Measurements from ENCODE around the gene MTA3.

MTA3 gene

DNA sequence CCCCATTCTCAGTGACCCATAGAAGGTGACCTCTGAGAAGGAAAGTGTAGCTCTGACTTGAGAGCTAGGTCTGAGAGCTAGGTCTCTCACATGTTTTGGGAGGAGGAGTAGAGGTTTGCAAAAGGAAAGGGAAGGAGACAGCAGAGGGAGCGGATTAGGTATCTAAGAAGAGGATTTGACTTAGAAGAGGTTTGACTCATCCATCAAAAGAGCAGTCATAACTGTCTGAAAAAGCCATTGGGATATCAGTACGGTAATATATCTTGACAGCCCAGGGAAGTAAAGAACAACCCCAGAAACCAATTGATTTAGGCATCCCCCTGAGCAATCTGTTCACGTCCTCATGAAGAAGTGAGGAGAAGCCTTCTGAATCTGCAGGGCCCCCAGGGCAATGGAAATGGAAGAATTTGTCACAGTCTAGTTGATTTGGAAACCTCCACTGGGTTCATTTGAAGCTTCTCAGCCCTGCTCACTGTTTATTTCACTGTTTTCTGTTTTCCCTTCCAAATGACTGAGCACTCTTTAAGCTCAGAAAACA is 176.2 kb downstream of the MTA3 start:
- ChIA-PET CTCF (no interaction called here), POLR2A (ENCODE audit: low non-redundant PET) (no interaction called here)
- TF ChIP-seq, protein P1, sequence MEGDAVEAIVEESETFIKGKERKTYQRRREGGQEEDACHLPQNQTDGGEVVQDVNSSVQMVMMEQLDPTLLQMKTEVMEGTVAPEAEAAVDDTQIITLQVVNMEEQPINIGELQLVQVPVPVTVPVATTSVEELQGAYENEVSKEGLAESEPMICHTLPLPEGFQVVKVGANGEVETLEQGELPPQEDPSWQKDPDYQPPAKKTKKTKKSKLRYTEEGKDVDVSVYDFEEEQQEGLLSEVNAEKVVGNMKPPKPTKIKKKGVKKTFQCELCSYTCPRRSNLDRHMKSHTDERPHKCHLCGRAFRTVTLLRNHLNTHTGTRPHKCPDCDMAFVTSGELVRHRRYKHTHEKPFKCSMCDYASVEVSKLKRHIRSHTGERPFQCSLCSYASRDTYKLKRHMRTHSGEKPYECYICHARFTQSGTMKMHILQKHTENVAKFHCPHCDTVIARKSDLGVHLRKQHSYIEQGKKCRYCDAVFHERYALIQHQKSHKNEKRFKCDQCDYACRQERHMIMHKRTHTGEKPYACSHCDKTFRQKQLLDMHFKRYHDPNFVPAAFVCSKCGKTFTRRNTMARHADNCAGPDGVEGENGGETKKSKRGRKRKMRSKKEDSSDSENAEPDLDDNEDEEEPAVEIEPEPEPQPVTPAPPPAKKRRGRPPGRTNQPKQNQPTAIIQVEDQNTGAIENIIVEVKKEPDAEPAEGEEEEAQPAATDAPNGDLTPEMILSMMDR (conservative IDR thresholded peaks at IDR 0.05; ENCODE audit: low read depth) = no peak
- DNase-seq (ENCODE audit: low spot score) = no peak
- no peak overlapping the region for H3K27ac ChIP-seq

DNA sequence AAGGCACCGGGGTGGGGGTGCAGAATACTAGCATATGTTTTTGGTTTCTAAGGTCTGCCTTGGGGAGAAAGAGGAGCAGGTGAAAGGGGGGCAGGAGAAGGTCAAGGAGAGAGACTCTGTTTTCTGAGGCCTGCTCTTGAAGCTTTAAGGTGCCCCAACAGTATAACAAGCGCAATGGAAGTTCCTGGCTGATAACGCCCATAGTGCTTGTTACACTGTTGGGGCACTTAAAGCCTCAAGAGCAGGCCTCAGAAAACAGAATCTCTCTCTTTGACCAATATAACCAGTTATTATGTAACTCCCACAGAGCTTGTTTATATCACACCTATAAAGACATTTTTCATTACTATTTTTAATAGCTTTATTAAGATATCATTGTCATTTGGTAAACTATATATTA is 179.0 kb downstream of the MTA3 start:
- TF ChIP-seq, protein P1 (conservative IDR thresholded peaks at IDR 0.05; ENCODE audit: low read depth) = no peak
- ChIA-PET CTCF (interaction anchor here (0.5 to 0.6 kb wide), 2 partner anchors 95 to 278 kb away, joined by 3 read pairs; no protein-coding TSS in a partner anchor), POLR2A (ENCODE audit: low non-redundant PET) (no interaction called here)
- no peak overlapping the region for H3K27ac ChIP-seq
- no peak for DNase-seq (ENCODE audit: low spot score)

DNA sequence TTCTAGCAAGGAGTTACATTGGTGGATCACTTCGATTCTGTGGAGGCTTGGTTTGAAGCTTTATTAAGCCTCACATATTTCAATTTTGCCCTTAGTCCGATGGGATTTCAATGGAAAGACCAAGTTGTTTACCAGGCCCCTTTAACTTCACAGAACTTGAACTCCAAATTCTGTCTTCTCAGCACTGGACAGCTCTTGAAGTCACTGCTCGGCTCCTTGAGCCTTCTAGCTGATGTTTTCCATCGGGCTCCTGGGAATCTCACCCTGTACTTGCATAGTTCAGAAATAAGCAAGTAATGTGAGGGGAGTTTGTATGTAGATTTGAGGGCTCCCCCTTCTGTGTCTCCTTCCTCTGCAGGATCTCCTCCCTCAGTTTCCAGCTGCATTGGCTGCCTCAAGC is 180.4 kb downstream of the MTA3 start:
- no peak for DNase-seq (ENCODE audit: low spot score)
- TF ChIP-seq, protein P1 (conservative IDR thresholded peaks at IDR 0.05; ENCODE audit: low read depth) = no peak
- H3K27ac ChIP-seq = no peak overlapping the region
- CTCF ChIA-PET = interaction anchor here (0.6 kb wide), 1 partner anchor 828 kb away, joined by 3 read pairs; no protein-coding TSS in a partner anchor
- POLR2A ChIA-PET (ENCODE audit: low non-redundant PET) = no interaction called here

DNA sequence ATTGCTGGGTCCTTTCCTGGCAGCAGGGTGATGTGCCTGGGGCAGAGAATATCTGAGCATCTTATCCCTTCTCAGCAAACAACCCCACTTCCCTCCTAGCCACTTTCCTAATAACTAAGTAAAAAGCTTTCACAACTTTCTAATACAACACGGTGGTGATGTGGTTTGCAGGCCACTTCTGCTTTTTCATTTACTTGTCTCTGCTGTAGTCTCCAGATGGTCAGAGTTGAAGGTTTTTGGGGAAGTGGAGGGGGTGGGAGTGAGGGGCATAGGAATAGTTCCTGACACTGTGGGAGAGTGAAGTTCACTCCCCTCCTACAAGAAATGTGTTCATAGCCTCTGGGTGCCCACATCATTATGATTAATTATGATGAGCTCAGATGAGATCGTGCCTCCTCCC is 183.9 kb downstream of the MTA3 start:
- TF ChIP-seq, protein P1 (conservative IDR thresholded peaks at IDR 0.05; ENCODE audit: low read depth) = no peak
- H3K27ac ChIP-seq = no peak overlapping the region
- ChIA-PET CTCF (interaction anchor here (0.6 to 0.7 kb wide), 2 partner anchors 10 to 581 kb away, joined by 3 to 5 read pairs; no protein-coding TSS in a partner anchor), POLR2A (ENCODE audit: low non-redundant PET) (no interaction called here)
- DNase-seq (ENCODE audit: low spot score) = no peak

DNA sequence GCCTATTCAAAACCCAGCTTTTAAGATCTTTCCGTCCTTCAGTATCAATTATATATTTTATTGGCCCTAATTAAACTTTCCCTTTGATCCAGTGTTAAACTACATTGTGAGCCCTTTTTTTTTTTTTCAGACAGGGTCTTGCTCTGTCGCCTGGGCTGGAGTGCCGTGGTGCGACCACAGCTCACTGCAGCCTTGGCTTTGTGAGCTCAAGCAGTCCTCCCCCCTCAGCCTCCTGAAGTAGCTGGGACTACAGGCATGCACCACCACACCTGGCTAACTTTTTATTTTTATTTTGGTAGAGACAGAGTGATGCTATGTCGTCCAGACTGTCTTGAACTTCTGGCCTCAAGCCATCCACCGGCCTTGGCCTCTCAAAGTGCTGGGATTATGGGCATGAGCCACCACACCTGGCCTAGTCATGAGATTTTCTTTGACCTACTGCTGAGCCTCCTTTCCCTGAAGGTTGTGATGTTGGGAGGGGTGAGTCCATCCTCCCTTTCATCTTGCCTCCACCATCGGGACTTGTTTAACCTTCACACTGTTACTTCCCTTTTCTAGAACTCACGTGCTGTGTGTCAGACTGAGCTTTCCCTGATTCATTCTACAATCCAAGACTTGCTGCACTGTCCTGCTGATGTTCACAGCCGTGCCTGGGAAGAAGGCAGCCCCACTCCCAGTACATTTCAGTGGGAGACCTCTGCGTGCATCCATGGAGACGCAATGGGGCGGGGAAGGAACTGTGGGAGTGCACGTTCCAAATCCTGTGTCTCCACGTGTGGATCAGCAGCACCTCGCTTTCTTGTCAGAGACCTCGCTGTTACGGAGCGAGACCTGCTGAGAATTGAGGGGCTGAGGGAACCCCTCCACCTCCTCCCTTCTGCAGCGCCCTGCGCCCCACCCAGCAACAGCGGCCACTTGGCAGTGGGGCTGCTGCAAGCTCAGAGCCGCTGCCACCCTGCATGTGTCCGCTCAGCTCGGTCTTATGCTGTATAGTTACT is 184.7 kb downstream of the MTA3 start:
- CTCF ChIA-PET = interaction anchor here (0.6 to 0.7 kb wide), 2 partner anchors 11 to 581 kb away, joined by 3 to 5 read pairs; no protein-coding TSS in a partner anchor
- TF ChIP-seq, protein P1 (conservative IDR thresholded peaks at IDR 0.05; ENCODE audit: low read depth) = no peak
- H3K27ac ChIP-seq = no peak overlapping the region

DNA sequence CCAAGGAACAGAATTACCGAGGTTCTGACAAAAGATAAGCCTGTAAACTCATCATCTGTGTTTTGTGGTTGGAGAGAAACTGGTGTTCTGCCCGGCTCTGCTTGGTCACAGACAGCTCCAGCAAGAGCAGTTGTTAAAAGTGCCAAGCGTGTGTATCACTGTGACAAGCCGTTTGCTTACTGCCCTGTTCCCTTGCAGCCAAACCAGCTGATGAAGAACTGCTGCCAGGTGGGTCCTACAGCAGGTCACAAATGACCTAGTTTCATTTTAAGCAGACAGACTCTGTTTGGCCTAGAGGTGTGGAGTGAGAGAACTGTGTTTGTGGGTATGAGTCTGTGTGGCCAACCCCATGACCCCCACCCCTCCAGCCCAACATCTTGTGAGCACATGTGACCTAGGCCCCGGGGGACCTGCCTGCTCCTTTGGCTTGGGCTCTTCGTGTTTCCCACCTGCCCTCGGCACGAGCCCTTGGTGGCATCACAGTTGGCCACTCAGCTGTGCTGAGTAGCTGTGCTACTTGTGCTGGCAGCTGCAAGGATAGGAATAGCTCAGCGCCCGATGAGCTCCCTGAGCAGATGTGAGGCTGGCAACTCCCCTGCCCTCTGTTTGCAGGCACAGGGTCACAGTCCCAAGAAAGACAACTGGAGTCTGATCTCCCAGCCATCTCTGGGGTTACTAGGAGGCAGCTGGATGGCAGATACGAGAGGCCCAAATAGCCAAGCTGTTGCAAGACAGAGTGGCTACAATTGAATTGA is 185.8 kb downstream of the MTA3 start:
- ChIA-PET POLR2A (ENCODE audit: low non-redundant PET) (interaction anchor here (0.6 kb wide), 1 partner anchor 42 kb away, joined by 4 read pairs; no protein-coding TSS in a partner anchor), CTCF (no interaction called here)
- H3K27ac ChIP-seq = no peak overlapping the region

More for the DNA sequence above, 184.7 kb downstream of the MTA3 start:
- DNase-seq (ENCODE audit: low spot score) = no peak
- POLR2A ChIA-PET (ENCODE audit: low non-redundant PET) = interaction anchor here (0.6 kb wide), 1 partner anchor 41 kb away, joined by 4 read pairs; no protein-coding TSS in a partner anchor

More for the DNA sequence above, 185.8 kb downstream of the MTA3 start:
- TF ChIP-seq, protein P1 (conservative IDR thresholded peaks at IDR 0.05; ENCODE audit: low read depth) = no peak
- DNase-seq (ENCODE audit: low spot score) = no peak
